ENCODE measurements around the gene FANCE.
"Not testable (repeated sequence)": the region's sequence is repeated elsewhere in the genome, so short reads cannot be mapped to it uniquely, and the experiment has no call there.

Gene FANCE

DNA sequence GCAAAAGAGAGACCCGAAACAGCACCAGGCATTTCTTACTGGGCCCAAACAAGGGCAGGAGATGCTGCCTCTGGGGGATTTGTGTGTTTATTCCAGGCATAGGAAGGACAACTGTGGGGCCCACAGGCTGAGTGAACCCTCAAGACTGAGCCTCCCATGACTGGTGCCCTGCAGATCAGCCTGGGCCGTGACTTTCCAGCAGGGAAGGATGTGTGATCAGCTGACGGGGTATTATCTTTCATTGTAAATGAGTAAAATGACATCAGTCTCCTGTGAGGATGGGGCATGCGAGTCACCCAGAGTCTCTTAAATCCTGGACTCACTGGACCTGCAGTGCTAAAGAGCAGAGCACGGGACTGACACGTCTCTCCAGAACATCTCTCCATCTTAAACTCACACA lies 48.6 kb downstream of the FANCE start:
- no peak for DNase-seq

DNA sequence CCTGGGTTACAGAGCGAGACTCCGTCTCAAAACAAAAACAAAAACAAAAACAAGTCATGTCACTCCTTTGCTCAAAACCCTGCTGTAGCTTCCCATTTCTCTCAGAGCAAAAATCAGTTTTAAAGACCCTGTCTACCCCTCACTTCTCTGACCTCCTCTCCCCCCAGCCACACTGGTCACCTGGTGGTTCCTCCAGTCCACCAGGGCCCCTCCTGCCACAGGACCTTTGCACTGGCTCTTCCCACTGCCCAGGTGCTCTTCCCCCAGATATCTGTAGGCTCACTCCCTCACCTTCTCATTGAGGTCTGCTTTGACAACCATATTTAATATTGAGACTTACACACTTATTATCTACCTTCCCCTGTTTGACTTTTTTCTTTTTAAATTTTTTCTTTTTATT lies 49.6 kb downstream of the FANCE start:
- no peak for DNase-seq

DNA sequence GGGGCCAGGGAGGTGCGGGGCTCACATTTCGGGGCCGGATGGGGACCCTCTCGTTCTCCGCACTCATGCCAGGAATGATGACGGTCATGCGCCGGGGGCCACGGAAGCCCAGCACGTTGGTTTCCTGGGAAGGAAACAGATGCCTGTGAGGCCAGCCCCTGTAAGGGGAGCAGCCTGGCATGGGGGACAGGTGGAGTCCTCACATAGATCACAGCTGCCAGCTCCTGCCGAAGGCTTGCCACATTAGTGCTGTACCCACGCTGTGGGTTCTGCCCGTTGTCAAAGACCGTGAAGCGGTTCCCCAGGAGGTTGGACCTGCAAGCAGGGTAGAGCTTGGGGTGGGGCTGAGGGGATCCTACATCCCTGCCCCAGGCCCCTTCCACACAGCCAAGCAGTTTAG lies 51.4 kb downstream of the FANCE start:
- DNase-seq, result no peak

- no peak for DNase-seq
These were observed 53.9 kb downstream of the FANCE start for GRCh38 chr6:35505999-35506412.

GRCh38 chr6:35506536-35506935 lies 54.4 kb downstream of the FANCE start:
- no peak for DNase-seq

- DNase-seq, result no peak
These were observed 55.1 kb downstream of the FANCE start for GRCh38 chr6:35507221-35507620.

GRCh38 chr6:35508027-35508426 lies 55.9 kb downstream of the FANCE start:
- no peak for DNase-seq

- DNase-seq, result no peak
These were observed 56.4 kb downstream of the FANCE start for GRCh38 chr6:35508542-35508941.

DNA sequence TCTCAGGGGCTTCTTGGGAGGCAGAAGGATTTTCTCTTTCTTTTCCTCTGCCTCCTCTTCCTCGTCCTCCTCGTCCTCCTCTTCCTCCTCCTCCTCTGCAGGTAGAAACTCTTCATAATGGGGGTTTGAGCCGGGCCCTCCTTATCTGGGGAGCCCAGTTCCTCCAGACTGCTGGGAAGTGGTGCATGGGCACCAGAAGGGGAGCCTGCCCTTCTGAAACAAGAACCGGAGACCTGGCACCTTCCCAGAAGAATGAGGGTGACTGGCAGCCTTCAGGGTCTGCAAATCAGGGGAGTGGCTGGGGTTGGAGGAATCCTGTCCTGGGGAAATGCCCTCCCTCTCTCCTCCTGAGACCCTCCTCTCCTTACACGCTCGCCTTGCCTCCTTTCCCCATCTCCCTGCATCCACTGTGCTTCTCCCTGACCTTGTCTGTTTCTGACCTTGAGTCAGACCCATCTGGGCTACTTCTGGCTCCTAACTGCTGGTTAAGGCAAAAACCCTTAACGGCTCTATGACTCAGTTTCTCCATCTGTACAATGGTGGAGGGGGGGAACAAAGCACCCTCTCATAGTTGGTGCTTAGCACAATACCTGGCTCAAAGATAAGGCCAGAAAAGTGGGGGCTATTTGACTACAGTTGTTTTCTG lies 58.9 kb downstream of the FANCE start:
- no peak for DNase-seq

DNA sequence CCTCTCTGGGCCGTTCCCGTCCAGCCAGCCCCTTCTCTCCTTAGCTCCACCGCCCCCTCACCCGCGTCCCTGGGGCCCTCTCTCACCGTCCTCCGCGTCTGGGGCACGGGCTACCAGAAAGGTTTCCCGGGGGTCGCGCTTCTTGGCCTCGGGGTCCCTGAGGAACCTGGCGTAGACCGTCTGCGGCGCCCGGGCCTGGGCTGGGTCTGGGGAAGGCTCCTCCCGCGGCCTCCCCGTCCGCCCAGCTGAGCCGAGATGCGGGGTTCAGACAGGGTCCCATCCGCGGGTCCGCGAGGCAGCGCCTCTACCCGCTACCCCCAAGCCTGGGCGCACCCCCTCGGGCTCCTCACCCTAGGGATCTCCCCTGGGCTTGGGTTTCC lies 59.4 kb downstream of the FANCE start:
- no peak for DNase-seq

GRCh38 chr6:35512006-35512405 lies 59.9 kb downstream of the FANCE start:
- no peak for DNase-seq

- DNase-seq, result no peak
These were observed 60.6 kb downstream of the FANCE start, which contains the start of gene TULP1 for GRCh38 chr6:35512740-35513139. TSS of gene TULP1 (minus strand) at chr6:35512896. CDS start at chr6:35512858, 38 bp downstream.

GRCh38 chr6:35514587-35514986 lies 62.4 kb downstream of the FANCE start:
- DNase-seq, result no peak

GRCh38 chr6:35515939-35516338 lies 63.8 kb downstream of the FANCE start:
- not testable (repeated sequence) for DNase-seq

All from stimulated activated CD4-positive, alpha-beta T cell treated with anti-CD3 and anti-CD28 coated beads, Interleukin-12 subunit alpha, Interleukin-12 subunit beta, amount 100 ng/mL, for 4 hours (primary cell).